ENCODE data around the gene SMYD1. TPM values are rescaled to one million over a fixed set of nuclear protein-coding genes. Genes with fewer than 3 reads are reported as not detected.

SMYD1 gene
- total RNA-seq, 1 experiment from 2014 or later, result not detected

DNA sequence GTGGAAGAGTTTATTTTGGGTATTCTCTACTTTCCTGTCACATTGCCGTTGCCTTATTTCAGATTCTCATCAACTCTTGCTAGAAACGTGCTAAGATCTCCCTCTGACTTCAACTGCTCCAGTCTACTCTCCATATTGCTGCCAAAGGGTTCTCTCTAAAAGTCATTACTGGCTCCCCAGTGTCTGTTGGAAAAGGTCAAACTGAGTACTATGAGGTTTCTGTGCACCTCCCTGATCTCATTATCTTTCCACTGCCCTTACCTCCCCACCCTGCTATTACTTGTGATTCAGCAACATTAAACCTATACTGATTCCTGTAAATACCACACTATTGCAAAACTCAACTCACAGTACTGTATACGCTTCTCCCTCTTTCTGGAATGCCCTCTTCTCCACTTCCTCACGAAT is 10.2 kb upstream of the SMYD1 start (continued):
- TF ChIP-seq, protein P1, sequence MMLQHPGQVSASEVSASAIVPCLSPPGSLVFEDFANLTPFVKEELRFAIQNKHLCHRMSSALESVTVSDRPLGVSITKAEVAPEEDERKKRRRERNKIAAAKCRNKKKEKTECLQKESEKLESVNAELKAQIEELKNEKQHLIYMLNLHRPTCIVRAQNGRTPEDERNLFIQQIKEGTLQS (IDR thresholded peaks at IDR 0.05), result no peak
- TF ChIP-seq EGR1 (IDR thresholded peaks at IDR 0.05; ENCODE audit: low read depth) (no peak), SIN3A (IDR thresholded peaks at IDR 0.05; ENCODE audit: low read depth) (no peak), EZH2phosphoT487 (IDR thresholded peaks at IDR 0.05; ENCODE audit: borderline replicate concordance) (no peak)
- TF ChIP-seq, protein P2, sequence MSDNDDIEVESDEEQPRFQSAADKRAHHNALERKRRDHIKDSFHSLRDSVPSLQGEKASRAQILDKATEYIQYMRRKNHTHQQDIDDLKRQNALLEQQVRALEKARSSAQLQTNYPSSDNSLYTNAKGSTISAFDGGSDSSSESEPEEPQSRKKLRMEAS (IDR thresholded peaks at IDR 0.05), result no peak

DNA sequence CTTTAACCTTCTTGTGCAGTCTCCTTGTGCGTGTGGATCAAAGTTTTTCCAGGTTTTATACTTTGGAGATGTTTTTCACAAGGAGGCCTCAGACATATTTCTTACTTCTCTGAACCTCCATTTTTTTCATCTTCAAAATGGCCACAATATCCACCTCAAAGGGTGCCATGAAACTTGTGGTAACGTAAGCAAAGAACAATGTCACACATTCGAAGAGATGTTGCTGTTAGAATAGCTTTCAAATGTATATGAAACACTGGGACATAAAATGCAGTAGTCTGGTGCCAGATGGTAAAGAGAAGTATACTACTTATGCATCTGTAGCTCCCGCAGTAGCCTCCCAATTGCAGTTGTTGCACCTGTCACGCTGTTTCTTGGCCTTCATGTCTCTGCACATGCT is 9.4 kb upstream of the SMYD1 start:
- Histone ChIP-seq H3K4me2 (ENCODE audit: low read length) (no peak overlapping the region), H3K27me3 (ENCODE audit: insufficient read depth, low read length) (no peaks in the 10 kb centered on the region), H4K20me1 (ENCODE audit: insufficient read depth) (no peaks in the 10 kb centered on the region), H2AFZ (ENCODE audit: low read depth, low read length, poor library complexity, severe bottlenecking) (no peak overlapping the region), H3K9me2 (ENCODE audit: insufficient read depth) (no peaks in the 10 kb centered on the region), H3K36me3 (ENCODE audit: control insufficient read depth in 1 of 2, insufficient read depth in 2 of 2, low read length in 2 of 2) (no peaks in the 10 kb centered on the region), H3K27ac (ENCODE audit: low read depth, low read length) (no peak overlapping the region), H3K4me3 (replicated peaks in 1 of 2; ENCODE audit: low read depth in 1 of 2, low read length in 2 of 2) (no peak overlapping the region), H3K79me2 (ENCODE audit: insufficient read depth, low read length) (peaks cover 23% of the 10 kb centered on the region), H3K4me1 (ENCODE audit: control insufficient read depth in 1 of 2, insufficient read depth in 2 of 2, low read length in 2 of 2) (peaks cover 7 to 21% of the 10 kb centered on the region in 2 experiments; a peak in 3 of 4 replicates), H3K9me3 (ENCODE audit: control insufficient read depth in 1 of 2, insufficient read depth in 1 of 2, low read depth in 1 of 2, low read length in 2 of 2) (no peaks in the 10 kb centered on the region), H3K9ac (ENCODE audit: low read length) (no peak overlapping the region)
- BruUV-seq (replicated peaks), result no TSS peak
- ChIA-PET CTCF (no interaction called here), RAD21 (ENCODE audit: low non-redundant PET in 1 of 2, low total read pairs in 2 of 2, uncharacterized antibody in 2 of 2, unreplicated experiment in 2 of 2) (no interaction called here), POLR2A (no interaction called here)
- intact Hi-C loops (cut with micrococcal nuclease), result no loop called here
- DNase-seq (ENCODE audit: low read depth, low spot score), result no peak
- ATAC-seq, result no peak
- TF ChIP-seq SP1 (IDR thresholded peaks at IDR 0.05; ENCODE audit: low read depth) (no peak), CEBPB (IDR thresholded peaks at IDR 0.05; ENCODE audit: low read depth) (no peak)

All from HCT116 (cell line).